Stimulated activated naive B cell treated with anti-CD40 and anti-IgM and Interleukin-4, amounts not matched to agents 10 μg/mL and 1 μg/mL and 100 μg/mL, for 72 hours (primary cell): ENCODE results near the gene DLX3.
A peak's percentile ranks its signal among the peaks of the same experiment; 100 is the strongest.

ENCODE experiments used
- ATAC-seq, 2 donors: fragments of 150-1000 bp; cut with Tn5 transposase; replicated peaks; 2 replicates each; pipeline ENCODE4 v1.10.0; 2021; ENCODE audit warnings: moderate library complexity in 1 of 2
- DNase-seq: peaks from one replicate; pipeline ENCODE4 v3.0.0; 2021
- H3K27ac Mint-ChIP-seq: one replicate; pipeline ENCODE4 v1.8.0; 2022; ENCODE audit warnings: mild to moderate bottlenecking, mixed read lengths
- H3K27me3 Mint-ChIP-seq, 2 donors: one replicate each; pipeline ENCODE4 v1.8.0; 2022; ENCODE audit warnings: mixed read lengths in 2 of 2
- H3K36me3 Mint-ChIP-seq, 2 donors: one replicate each; pipeline ENCODE4 v1.8.0; 2022; ENCODE audit warnings: mixed read lengths in 2 of 2, mild to moderate bottlenecking in 1 of 2
- H3K4me1 Mint-ChIP-seq, 2 donors: one replicate each; pipeline ENCODE4 v1.8.0; 2022; ENCODE audit warnings: mixed read lengths in 2 of 2, mild to moderate bottlenecking in 1 of 2
- H3K4me3 Mint-ChIP-seq, 2 donors: one replicate each; pipeline ENCODE4 v1.8.0; 2022; ENCODE audit warnings: mild to moderate bottlenecking in 2 of 2, mixed read lengths in 2 of 2, moderate library complexity in 1 of 2
- H3K9me3 Mint-ChIP-seq, 2 donors: one replicate each; pipeline ENCODE4 v1.8.0; 2022; ENCODE audit warnings: mixed read lengths in 2 of 2, mild to moderate bottlenecking in 1 of 2

The DLX3 gene

DNA sequence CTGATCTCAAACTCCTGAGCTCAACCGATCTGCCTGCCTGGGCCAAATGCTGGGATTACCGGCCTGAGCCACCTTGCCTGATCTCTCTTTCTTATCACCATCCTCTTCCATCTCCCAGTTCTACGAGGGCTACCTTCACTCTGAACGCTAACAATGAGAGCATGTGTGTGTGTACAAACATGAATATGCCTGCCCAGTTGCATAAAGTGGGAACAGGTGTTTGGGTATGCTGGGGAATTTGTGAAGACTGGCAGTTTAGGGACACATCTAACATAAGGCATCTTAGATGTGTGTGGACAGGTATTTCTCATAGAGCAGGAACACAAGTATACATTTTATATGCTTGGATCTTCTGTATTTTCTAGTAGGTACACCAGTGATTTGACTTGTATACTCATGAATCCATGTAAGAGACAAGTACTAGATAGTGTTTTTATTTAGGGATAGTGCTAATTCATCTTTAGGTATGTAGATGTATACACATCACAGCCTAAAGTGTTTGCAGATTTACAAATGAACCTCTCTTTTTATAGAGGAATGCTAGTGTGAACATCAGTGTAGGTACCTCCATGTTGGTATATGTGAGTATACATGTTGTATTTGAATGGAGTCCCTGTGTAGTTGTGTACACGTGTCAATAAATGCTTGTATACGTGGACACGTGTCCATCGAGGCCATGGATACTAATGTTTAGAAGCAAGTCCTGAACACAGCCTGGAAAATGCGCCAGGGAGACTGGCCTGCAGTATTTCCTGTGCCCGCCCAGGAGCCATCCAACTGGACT lies 27.2 kb downstream of the DLX3 start:
- Mint-ChIP-seq H3K9me3 (peaks cover 0 to 1% of the 10 kb centered on the region in 2 donors), H3K4me3 (peak overlapping the region; percentile 91 to 93), H3K4me1 (peaks cover 39 to 73% of the 10 kb centered on the region in 2 donors), H3K27ac (no peak overlapping the region), H3K36me3 (peaks cover 0 to 3% of the 10 kb centered on the region in 2 donors), H3K27me3 (peaks cover 86 to 98% of the 10 kb centered on the region in 2 donors)
- DNase-seq (no peak), ATAC-seq (no peak)

DNA sequence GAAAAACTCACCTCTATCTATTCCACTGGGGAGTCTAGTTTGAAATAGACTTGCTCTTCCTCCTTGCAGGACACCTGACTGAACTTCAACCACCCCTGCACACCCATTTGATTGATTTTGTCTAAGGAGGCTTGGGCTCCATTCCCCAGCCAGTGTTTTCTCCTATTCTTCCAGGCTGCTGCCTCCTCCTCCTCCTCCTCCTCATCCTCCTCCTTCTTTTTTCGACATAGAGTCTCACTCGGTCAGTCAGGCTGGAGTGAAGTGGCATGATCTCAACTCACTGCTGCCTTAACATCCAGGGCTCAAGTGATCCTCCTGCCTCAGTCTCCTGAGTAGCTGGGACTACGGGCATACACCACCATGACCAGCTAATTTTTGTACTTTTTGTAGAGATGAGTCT lies 27.8 kb downstream of the DLX3 start:
- no peak overlapping the region for H3K27ac Mint-ChIP-seq
- no peak for ATAC-seq
- no peak for DNase-seq
- peaks cover 42 to 67% of the 10 kb centered on the region in 2 donors for H3K4me1 Mint-ChIP-seq
- peaks cover 88 to 98% of the 10 kb centered on the region in 2 donors for H3K27me3 Mint-ChIP-seq
- peaks cover 0 to 1% of the 10 kb centered on the region in 2 donors for H3K9me3 Mint-ChIP-seq
- H3K4me3 Mint-ChIP-seq = no peak overlapping the region
- peaks cover 0 to 3% of the 10 kb centered on the region in 2 donors for H3K36me3 Mint-ChIP-seq

DNA sequence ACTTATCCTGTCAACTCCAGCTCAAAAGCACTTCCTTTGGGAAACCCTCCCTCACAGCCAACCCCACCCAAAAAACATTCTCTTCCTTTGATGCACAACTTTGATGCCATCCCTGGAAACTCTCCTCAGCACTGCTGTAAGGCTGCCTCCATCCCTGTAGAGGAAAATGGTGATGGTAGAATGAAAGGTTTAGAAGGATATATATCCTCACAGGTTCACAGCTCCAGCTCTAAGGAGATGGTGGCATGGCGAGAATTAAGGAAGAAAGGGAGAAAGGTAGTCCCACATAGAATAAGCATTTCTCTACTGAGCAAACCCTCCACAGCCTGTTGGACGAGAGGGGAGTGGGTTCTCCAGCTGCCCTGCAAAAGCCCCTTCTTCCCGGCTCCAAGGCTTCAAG lies 28.3 kb downstream of the DLX3 start:
- ATAC-seq = no peak
- Mint-ChIP-seq H3K4me1 (peaks cover 41 to 63% of the 10 kb centered on the region in 2 donors), H3K36me3 (peaks cover 0 to 3% of the 10 kb centered on the region in 2 donors), H3K9me3 (peaks cover 0 to 1% of the 10 kb centered on the region in 2 donors), H3K27ac (no peak overlapping the region), H3K4me3 (no peak overlapping the region), H3K27me3 (peaks cover 88 to 97% of the 10 kb centered on the region in 2 donors)
- DNase-seq = no peak

DNA sequence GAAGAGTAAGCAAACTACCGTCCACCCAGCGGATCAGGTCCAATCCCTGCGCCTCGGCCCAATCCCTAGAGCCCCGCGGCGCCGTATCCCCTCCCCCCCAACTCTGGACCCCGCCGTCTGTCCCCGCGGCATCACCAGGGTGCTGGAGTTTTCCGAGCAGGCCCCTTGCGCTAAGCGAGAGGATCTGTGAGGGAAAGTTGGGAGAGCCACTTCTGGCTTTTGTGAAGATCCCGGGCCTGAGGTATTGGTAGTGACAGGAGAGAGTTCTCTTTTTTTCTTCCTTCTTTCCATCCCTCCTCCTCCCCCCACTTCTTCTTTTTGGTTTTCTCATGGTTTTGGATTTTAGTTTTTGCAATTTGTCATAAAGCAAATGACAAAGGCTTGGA lies 29.5 kb downstream of the DLX3 start:
- H3K36me3 Mint-ChIP-seq = no peaks in the 10 kb centered on the region
- ATAC-seq (no peak), DNase-seq (no peak)
- H3K27ac Mint-ChIP-seq = no peak overlapping the region
- H3K4me3 Mint-ChIP-seq = no peak overlapping the region
- H3K9me3 Mint-ChIP-seq = peaks cover 0 to 1% of the 10 kb centered on the region in 2 donors
- peaks cover 87 to 97% of the 10 kb centered on the region in 2 donors for H3K27me3 Mint-ChIP-seq
- H3K4me1 Mint-ChIP-seq = peaks cover 33 to 52% of the 10 kb centered on the region in 2 donors

DNA sequence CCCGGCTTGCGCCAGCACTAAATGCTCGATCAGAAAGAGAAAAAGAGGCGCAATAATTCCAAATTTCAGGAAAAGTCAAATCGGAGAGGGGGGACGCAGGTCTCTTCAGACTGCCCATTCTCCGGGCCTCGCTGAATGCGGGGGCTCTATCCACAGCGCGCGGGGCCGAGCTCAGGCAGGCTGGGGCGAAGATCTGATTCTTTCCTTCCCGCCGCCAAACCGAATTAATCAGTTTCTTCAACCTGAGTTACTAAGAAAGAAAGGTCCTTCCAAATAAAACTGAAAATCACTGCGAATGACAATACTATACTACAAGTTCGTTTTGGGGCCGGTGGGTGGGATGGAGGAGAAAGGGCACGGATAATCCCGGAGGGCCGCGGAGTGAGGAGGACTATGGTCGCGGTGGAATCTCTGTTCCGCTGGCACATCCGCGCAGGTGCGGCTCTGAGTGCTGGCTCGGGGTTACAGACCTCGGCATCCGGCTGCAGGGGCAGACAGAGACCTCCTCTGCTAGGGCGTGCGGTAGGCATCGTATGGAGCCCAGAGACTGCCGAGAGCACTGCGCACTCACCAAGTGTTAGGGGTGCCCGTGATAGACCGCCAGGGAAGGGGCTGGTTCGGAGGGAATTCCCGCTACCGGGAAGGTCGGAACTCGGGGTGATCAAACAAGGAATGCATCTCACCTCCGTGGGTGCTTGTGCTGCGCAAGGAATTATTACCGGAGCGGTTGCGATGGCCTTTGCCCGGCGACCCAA lies 30.1 kb downstream of the DLX3 start:
- Mint-ChIP-seq H3K27ac (peak overlapping the region; percentile 71), H3K27me3 (peaks cover 82 to 94% of the 10 kb centered on the region in 2 donors), H3K4me1 (peaks cover 30 to 47% of the 10 kb centered on the region in 2 donors), H3K4me3 (peak overlapping the region; percentile 60 to 63), H3K36me3 (no peaks in the 10 kb centered on the region), H3K9me3 (peaks cover 0 to 1% of the 10 kb centered on the region in 2 donors)
- DNase-seq (no peak), ATAC-seq (no peak)

DNA sequence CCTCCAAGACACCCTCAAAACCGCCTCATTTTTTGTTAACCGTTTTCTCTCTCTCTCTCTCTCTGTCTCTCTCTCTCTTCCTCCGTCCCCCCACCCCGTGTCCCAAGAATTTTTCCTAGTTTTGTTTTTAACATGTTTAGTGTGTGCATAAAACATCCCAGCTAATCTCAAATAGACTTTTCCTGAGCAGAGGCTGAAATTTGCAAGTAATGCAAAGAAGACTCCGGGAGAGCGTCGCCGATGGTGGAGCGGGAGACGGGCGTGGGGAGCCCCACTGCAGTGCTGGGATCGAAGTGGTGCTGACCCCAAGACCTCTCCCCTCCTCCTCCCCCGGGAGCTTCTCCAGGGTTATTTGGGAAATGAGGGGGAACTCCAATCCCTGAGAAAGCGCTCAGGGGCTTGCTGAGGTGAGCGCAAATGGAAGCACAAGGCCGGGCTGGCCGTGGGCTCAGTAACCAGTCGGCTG lies 30.7 kb downstream of the DLX3 start:
- peak overlapping the region; percentile 60 to 63 for H3K4me3 Mint-ChIP-seq
- DNase-seq (no peak), ATAC-seq (no peak)
- peak overlapping the region; percentile 71 for H3K27ac Mint-ChIP-seq
- peaks cover 81 to 94% of the 10 kb centered on the region in 2 donors for H3K27me3 Mint-ChIP-seq
- no peaks in the 10 kb centered on the region for H3K36me3 Mint-ChIP-seq
- peaks cover 0 to 1% of the 10 kb centered on the region in 2 donors for H3K9me3 Mint-ChIP-seq
- H3K4me1 Mint-ChIP-seq = peaks cover 27 to 41% of the 10 kb centered on the region in 2 donors

DNA sequence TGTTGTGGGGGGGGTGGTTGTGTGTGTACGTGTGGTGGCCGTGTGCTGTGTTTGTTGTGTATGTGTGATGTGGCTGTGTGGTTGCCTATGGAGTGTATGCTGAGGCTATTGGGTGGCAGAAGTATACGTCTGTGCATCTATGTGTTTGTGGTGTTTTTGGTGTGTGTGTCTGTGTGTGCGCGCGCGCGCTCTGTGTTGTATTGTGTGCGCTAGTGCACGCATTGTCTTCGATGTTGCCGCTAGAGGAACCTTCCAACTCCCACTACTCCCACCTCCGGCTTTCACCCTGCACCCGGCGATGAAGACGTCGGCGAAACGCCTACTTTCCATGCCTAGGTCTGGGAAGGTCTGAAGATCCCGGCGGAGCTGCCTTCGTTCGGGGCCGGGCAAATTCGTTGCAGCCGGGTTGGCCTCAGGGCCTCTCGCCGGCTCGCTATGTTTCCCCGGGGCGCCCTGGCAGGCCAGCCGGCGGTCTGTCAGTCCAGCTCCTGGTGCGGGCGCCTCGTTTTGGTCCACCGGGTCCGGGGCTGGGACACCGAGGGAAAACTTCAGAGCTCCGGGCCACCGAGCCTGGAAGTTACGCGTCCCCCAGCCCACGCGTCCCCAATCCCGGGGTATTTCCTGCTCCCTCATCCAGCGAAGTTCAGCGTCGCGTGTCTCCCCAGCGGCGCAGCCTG lies 31.3 kb downstream of the DLX3 start:
- peaks cover 0 to 1% of the 10 kb centered on the region in 2 donors for H3K9me3 Mint-ChIP-seq
- H3K4me3 Mint-ChIP-seq = peak overlapping the region; percentile 60 to 63
- peak overlapping the region; percentile 71 for H3K27ac Mint-ChIP-seq

DNA sequence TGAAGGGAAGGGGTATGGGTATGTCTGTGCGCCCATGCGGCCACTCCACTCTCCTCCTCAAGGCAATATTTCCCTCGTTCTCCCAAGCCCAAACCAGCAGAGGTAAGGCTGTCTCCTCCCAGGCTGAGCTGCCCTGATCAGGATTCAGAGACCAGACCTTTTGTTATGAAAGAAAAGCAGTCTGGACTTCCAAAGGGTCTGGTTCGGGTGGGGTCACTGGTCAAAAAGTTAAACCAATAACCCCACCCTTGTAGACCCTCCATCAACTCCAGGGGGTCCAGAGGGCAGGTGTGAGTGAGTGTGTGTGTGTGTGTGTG lies 31.8 kb downstream of the DLX3 start:
- ATAC-seq (no peak), DNase-seq (no peak)
- peaks cover 24 to 33% of the 10 kb centered on the region in 2 donors for H3K4me1 Mint-ChIP-seq
- peak overlapping the region; percentile 49 for H3K27ac Mint-ChIP-seq
- no peak overlapping the region for H3K4me3 Mint-ChIP-seq
- peaks cover 0 to 1% of the 10 kb centered on the region in 2 donors for H3K9me3 Mint-ChIP-seq
- H3K27me3 Mint-ChIP-seq = peaks cover 75 to 88% of the 10 kb centered on the region in 2 donors
- no peaks in the 10 kb centered on the region for H3K36me3 Mint-ChIP-seq

More for the DNA sequence above, 31.3 kb downstream of the DLX3 start:
- DNase-seq = no peak
- Mint-ChIP-seq H3K4me1 (peaks cover 25 to 35% of the 10 kb centered on the region in 2 donors), H3K36me3 (no peaks in the 10 kb centered on the region), H3K27me3 (peaks cover 76 to 91% of the 10 kb centered on the region in 2 donors)
- no peak for ATAC-seq

DNA sequence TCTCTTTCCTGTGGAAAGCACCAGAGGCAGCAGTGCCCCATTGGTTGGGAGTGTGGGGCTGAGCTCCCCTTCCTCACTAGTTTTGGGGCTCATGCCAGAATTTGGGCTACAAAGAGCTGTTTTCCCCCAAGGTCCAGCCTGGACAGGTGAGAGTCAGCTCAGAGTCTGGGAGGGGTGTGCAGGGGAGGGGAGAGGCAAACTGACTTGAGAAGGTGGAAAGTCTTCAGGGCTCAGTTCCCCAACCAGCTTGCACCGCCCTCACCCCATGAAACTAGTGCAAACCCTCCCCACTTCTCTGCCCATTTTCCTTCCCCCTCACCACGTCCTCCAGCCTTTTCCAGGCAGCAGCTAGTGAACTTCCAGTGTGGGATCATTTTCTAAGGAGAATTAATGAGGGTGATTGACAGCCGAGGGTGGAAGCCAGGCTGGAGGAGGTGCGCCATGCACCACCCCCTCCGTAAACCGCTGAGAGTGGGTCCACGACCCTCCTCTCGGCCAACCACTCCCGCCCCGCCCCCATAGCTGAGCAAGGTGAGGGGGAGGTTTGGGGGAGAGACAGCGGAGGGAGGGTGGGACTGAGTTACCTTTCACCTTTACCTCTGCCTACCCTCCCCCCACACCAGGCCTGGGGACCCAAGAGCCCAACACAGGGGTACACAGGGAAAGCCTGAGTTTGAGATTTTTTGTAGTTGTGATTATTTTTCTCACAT lies 32.3 kb downstream of the DLX3 start:
- Mint-ChIP-seq H3K4me3 (no peak overlapping the region), H3K9me3 (peaks cover 0 to 1% of the 10 kb centered on the region in 2 donors), H3K27me3 (peaks cover 73 to 83% of the 10 kb centered on the region in 2 donors), H3K27ac (no peak overlapping the region), H3K36me3 (no peaks in the 10 kb centered on the region), H3K4me1 (peaks cover 24 to 33% of the 10 kb centered on the region in 2 donors)
- ATAC-seq (peak in 1 of 2 donors; percentile 53), DNase-seq (no peak)

DNA sequence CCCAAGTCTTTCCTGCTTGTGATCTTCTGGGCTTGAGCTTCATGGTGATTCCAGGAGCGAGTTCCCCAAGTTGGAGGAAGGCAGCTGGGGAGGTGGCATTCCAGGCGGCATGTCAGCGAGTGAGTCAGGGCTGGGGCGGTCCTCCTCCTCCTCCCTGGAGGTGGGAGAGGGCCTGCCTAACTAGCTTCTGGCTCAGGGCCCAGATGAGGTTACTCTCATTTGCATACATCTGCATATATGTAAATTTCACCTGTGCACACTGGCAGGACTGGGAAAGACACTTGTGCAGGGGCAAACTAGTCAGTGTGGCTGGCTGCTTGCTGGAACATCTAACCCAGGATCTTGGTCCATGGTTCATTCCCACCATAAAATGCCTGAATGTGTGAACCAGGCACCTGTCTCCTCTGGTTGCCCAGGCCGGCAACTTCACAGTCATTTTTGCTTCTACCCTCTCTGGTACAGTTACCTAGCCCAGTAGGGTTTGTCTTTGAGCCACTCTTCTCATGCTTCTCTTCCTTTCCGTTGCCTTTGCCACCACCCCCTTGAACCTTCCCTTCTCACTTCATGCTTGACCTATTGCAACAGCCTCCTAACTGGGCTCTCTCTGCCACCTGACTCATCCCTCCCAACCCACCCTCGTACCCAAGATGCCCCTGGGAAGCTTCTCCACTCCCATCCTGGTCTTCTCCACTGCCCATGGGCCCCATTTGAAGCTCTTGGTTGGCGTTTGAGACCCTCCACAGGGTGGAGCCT lies 35.7 kb downstream of the DLX3 start:
- Mint-ChIP-seq H3K36me3 (no peaks in the 10 kb centered on the region), H3K27me3 (peaks cover 57 to 64% of the 10 kb centered on the region in 2 donors), H3K4me3 (no peak overlapping the region), H3K4me1 (peaks cover 13 to 16% of the 10 kb centered on the region in 2 donors), H3K9me3 (peaks cover 0 to 1% of the 10 kb centered on the region in 2 donors), H3K27ac (no peak overlapping the region)
- no peak for DNase-seq
- no peak for ATAC-seq

DNA sequence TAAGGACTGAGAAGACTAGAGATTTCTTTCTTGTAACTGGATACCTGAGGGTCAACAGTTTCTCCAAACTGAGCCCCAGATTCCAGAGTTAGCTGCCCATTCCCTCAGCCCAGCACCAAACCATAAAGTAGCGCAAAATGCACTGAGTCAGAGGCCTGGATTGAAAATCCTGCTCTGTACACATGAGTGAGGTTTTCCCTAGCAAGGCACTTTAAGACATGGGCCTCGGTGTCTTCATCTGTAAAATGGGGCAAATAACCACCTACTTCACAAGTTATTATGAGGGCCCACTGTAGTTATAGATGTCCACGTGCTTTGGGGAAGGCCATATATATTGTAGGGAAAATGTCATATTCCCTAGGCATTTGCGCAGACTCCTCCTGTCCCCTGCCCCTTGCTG lies 36.3 kb downstream of the DLX3 start:
- no peaks in the 10 kb centered on the region for H3K36me3 Mint-ChIP-seq
- peaks cover 54 to 64% of the 10 kb centered on the region in 2 donors for H3K27me3 Mint-ChIP-seq
- no peak for ATAC-seq

DNA sequence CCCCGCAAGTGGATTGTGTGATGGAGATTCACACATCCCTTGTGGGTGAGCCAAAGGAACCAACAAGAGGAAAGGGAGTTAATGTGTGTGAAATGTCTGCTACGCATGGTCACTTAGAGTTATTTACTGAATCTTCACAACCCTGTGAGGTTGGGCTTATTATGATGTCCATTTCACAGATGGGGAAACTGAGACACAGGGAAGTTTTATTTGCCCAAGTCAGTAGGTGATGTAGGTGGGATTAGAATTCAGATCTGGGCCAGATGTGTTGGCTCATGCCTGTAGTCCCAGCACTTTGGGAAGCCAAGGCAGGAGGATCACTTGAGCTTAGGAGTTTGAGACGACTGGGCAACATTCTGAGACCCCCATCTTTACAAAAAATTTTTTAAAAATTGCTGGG lies 37.7 kb downstream of the DLX3 start:
- Mint-ChIP-seq H3K4me1 (peaks cover 1 to 3% of the 10 kb centered on the region in 2 donors), H3K4me3 (no peak overlapping the region), H3K27me3 (peaks cover 54 to 64% of the 10 kb centered on the region in 2 donors), H3K36me3 (no peaks in the 10 kb centered on the region), H3K9me3 (no peaks in the 10 kb centered on the region), H3K27ac (no peak overlapping the region)
- no peak for ATAC-seq
- DNase-seq = no peak

More for the DNA sequence above, 36.3 kb downstream of the DLX3 start:
- Mint-ChIP-seq H3K9me3 (peaks cover 0 to 1% of the 10 kb centered on the region in 2 donors), H3K4me3 (no peak overlapping the region), H3K27ac (no peak overlapping the region), H3K4me1 (peaks cover 7 to 12% of the 10 kb centered on the region in 2 donors)
- DNase-seq = no peak

DNA sequence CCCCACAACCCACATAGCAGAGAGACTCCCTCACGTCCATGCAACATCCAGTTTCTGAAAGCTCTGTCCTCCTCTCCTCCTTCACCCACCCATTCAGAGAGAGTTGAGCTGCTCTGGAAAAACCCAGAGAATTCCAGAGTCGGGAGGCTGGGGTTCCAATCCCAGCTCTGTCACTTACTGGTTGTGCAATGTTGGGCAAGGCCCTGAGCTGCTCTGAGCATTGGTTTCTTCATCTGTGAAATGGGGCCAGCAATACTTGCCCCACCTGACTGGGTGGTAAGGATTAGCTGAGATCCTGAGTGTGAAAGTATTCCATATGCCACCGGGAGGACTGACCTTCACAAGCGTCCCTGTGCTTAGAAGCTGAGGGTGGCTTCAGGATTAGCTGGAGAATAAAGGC lies 38.2 kb downstream of the DLX3 start:
- ATAC-seq (no peak), DNase-seq (no peak)
- peaks cover 3 to 4% of the 10 kb centered on the region in 2 donors for H3K4me1 Mint-ChIP-seq
- H3K27ac Mint-ChIP-seq = no peak overlapping the region
- no peaks in the 10 kb centered on the region for H3K36me3 Mint-ChIP-seq
- peaks cover 56 to 65% of the 10 kb centered on the region in 2 donors for H3K27me3 Mint-ChIP-seq
- no peaks in the 10 kb centered on the region for H3K9me3 Mint-ChIP-seq
- no peak overlapping the region for H3K4me3 Mint-ChIP-seq
